GM20000 (cell line): ENCODE measurements around the gene ECEL1.
A peak's percentile ranks its signal among the peaks of the same experiment; 100 is the strongest.

Source experiments
- DNase-seq: peaks from one replicate; pipeline ENCODE4 v3.0.0; 2012; ENCODE audit warnings: low spot score
- CTCF ChIP-seq: IDR thresholded peaks from 2 replicates; pipeline ENCODE4 v1.5.1; 2012; ENCODE audit warnings: mild to moderate bottlenecking, control low read depth; ENCODE audit errors: extremely low read depth, missing control alignments

The ECEL1 gene

GRCh38 chr2:232441147-232441651 lies 46.4 kb downstream of the ECEL1 start:
- no peak for DNase-seq
- TF ChIP-seq CTCF = no peak

- peak; percentile 86 for TF ChIP-seq CTCF
- peak; percentile 86 for DNase-seq
Observed at GRCh38 chr2:232440220-232441018, 47.2 kb downstream of the ECEL1 start.

GRCh38 chr2:232439758-232440135 lies 47.9 kb downstream of the ECEL1 start:
- TF ChIP-seq CTCF = no peak
- DNase-seq = no peak

- TF ChIP-seq CTCF = peak; percentile 10
- DNase-seq = no peak
Observed at GRCh38 chr2:232438951-232439757, 48.5 kb downstream of the ECEL1 start.

GRCh38 chr2:232438091-232438490 lies 49.5 kb downstream of the ECEL1 start:
- TF ChIP-seq CTCF = no peak
- no peak for DNase-seq

- no peak for TF ChIP-seq CTCF
Observed at GRCh38 chr2:232437195-232437571, 50.5 kb downstream of the ECEL1 start.

GRCh38 chr2:232436381-232437194 lies 51.0 kb downstream of the ECEL1 start:
- no peak for DNase-seq

More at GRCh38 chr2:232437195-232437571, 50.5 kb downstream of the ECEL1 start:
- DNase-seq = no peak

More at GRCh38 chr2:232436381-232437194, 51.0 kb downstream of the ECEL1 start:
- TF ChIP-seq CTCF = no peak
